Left ventricle myocardium inferior (tissue), 1 donor: Measurements from ENCODE around the gene KRT23. TPM values are rescaled to one million over a fixed set of nuclear protein-coding genes. Genes with fewer than 3 reads are reported as not detected.

Experiments used
- DNase-seq: peaks from one replicate; pipeline ENCODE4 v3.0.0-alpha.2; 2020
- H3K27ac ChIP-seq: fragments of 200-600 bp; replicated peaks from 2 replicates; pipeline ENCODE4 v1.8.0; 2021
- H3K27me3 ChIP-seq: fragments of 200-600 bp; 2 replicates; pipeline ENCODE4 v1.8.0; 2021; ENCODE audit warnings: low read depth
- H3K36me3 ChIP-seq: fragments of 200-600 bp; 2 replicates; pipeline ENCODE4 v1.8.0; 2021
- H3K4me1 ChIP-seq: fragments of 200-600 bp; 2 replicates; pipeline ENCODE4 v1.8.0; 2021
- H3K4me3 ChIP-seq: fragments of 200-600 bp; 2 replicates; pipeline ENCODE4 v1.8.0; 2021; ENCODE audit warnings: mild to moderate bottlenecking, moderate library complexity
- H3K9me3 ChIP-seq: fragments of 200-600 bp; replicated peaks from 2 replicates; pipeline ENCODE4 v1.8.0; 2021
- CTCF ChIP-seq: fragments of 200-600 bp; IDR thresholded peaks from 2 replicates; pipeline ENCODE4 v1.8.0; 2021; ENCODE audit warnings: antibody characterized with exemption, mild to moderate bottlenecking, borderline replicate concordance
- intact Hi-C: fragments of 100-400 bp; cut with micrococcal nuclease; formaldehyde crosslinking; loops from one replicate; pipeline ENCODE4 v1.11.0; 2022
- total RNA-seq: library from RNA; stranded (reverse); fragmentation: NEBNext Ultra II Directional; extraction: Animal tissue kit (Norgen Biotek cat#: 25700); gene quantifications from one replicate; pipeline ENCODE4 v1.2.1, GENCODE V29; 2021
- donor health status: DM: no; HTN: yes; CAD: no; lungs with severe emphysema.

Gene KRT23
- total RNA-seq, 1 donor from 2014 or later, result 0.33 TPM

GRCh38 chr17:40951011-40951622, 13.7 kb upstream of the KRT23 start:
- H3K4me3 ChIP-seq, result no peak overlapping the region
- H3K4me1 ChIP-seq, result no peaks in the 10 kb centered on the region
- no peak for TF ChIP-seq CTCF
- H3K27me3 ChIP-seq, result peaks cover 92% of the 10 kb centered on the region
- no peaks in the 10 kb centered on the region for H3K9me3 ChIP-seq
- no peaks in the 10 kb centered on the region for H3K36me3 ChIP-seq
- no peak overlapping the region for H3K27ac ChIP-seq
- intact Hi-C loops, result no loop called here
- DNase-seq, result no peak

DNA sequence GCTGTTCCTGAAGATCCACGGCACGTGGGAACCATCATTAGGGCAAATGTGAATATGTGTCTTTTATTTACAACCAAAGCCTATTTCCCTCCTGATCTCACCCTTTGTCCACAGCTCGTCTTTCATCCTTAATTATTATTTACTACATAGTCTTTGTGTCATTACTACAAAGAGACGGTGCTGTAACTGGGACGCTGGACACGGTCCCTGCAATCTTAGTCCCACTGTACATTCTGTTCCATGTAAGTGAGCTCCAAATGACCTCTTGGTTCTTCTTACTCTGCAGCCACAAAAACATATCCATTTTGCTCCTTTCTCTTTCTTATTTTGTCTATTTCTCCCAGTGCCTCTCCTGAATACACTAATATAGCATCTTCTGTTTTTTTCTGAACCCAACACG, 12.7 kb upstream of the KRT23 start:
- H3K27me3 ChIP-seq, result peaks cover 89% of the 10 kb centered on the region
- no peak for DNase-seq
- H3K9me3 ChIP-seq, result no peaks in the 10 kb centered on the region
- H3K27ac ChIP-seq, result no peak overlapping the region
- intact Hi-C loops, result no loop called here
- no peaks in the 10 kb centered on the region for H3K36me3 ChIP-seq
- H3K4me1 ChIP-seq, result no peaks in the 10 kb centered on the region
- H3K4me3 ChIP-seq, result no peak overlapping the region
- no peak for TF ChIP-seq CTCF

- intact Hi-C loops, result no loop called here
- no peak for TF ChIP-seq CTCF
- peaks cover 89% of the 10 kb centered on the region for H3K27me3 ChIP-seq
Observed at GRCh38 chr17:40949418-40949817, 12.0 kb upstream of the KRT23 start.

DNA sequence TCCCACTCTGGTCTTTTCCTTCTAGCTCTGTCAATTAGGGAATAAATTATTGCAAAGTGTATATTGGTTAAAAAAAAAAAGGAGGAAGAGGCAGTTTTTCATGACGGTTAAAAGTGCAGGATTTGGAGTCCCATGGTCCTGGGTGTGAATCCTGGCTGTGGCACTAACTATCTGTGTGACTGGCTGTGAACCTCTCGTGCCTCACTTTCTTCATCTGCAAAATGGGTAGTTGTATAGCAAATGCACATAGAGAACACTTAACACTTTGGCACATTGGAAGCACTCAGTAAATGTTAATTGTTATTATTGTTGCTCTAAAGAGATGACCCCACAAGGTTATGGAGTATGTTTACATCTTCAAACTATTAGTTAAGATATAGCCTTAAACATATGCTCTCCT, 10.5 kb upstream of the KRT23 start:
- intact Hi-C loops, result no loop called here
- TF ChIP-seq CTCF, result no peak
- Histone ChIP-seq H3K4me3 (no peak overlapping the region), H3K4me1 (no peaks in the 10 kb centered on the region), H3K9me3 (no peaks in the 10 kb centered on the region), H3K27me3 (peaks cover 95% of the 10 kb centered on the region), H3K36me3 (no peaks in the 10 kb centered on the region), H3K27ac (no peak overlapping the region)
- no peak for DNase-seq

More at GRCh38 chr17:40949418-40949817, 12.0 kb upstream of the KRT23 start:
- no peaks in the 10 kb centered on the region for H3K4me1 ChIP-seq
- no peak for DNase-seq
- H3K4me3 ChIP-seq, result no peak overlapping the region
- H3K9me3 ChIP-seq, result no peaks in the 10 kb centered on the region
- H3K27ac ChIP-seq, result no peak overlapping the region
- H3K36me3 ChIP-seq, result no peaks in the 10 kb centered on the region

- no peak for TF ChIP-seq CTCF
- H3K36me3 ChIP-seq, result no peaks in the 10 kb centered on the region
- peaks cover 79% of the 10 kb centered on the region for H3K27me3 ChIP-seq
- intact Hi-C loops, result no loop called here
- H3K9me3 ChIP-seq, result no peaks in the 10 kb centered on the region
- no peak for DNase-seq
- no peak overlapping the region for H3K27ac ChIP-seq
- H3K4me1 ChIP-seq, result no peaks in the 10 kb centered on the region
- H3K4me3 ChIP-seq, result no peak overlapping the region
Observed at GRCh38 chr17:40945414-40945813, 8.0 kb upstream of the KRT23 start.
